IMR-90 (cell line): ENCODE results near the gene ZNF207. TPM values are rescaled to one million over a fixed set of nuclear protein-coding genes. Genes with fewer than 3 reads are reported as not detected.

Source experiments
- ATAC-seq: fragments of 200-7000 bp; cut with Tn5 transposase; 2 replicates; pipeline ENCODE4 v1.9.1; 2020; ENCODE audit warnings: low read depth, mild to moderate bottlenecking, moderate library complexity
- BruUV-seq: library from RNA; stranded (reverse); fragments of 400-500 nt; replicated peaks from 2 replicates; lab custom pipeline; 2021; lab: Mats Ljungman, UMichigan
- CTCF ChIA-PET: fragments of 300-600 bp; formaldehyde crosslinking; extraction: SDS; loops from one replicate; lab custom pipeline; 2021; ENCODE audit warnings: antibody characterized with exemption; lab: Yijun Ruan, JAX
- POLR2A ChIA-PET: fragments of 300-600 bp; sonication (Branson Sonifier 250); formaldehyde crosslinking; loops from one replicate; lab custom pipeline; 2022; ENCODE audit warnings: antibody characterized with exemption; ENCODE audit not compliant: unreplicated experiment; lab: Charles Lee
- DNase-seq: peaks from one replicate; pipeline ENCODE4 v3.0.0; 2013
- H2AFZ ChIP-seq: replicated peaks from 2 replicates; pipeline ENCODE3; 2013; ENCODE audit warnings: low read length, mild to moderate bottlenecking; ENCODE audit not compliant: poor library complexity
- H2AK5ac ChIP-seq: 2 replicates; pipeline ENCODE4 v1.6.1; 2013; ENCODE audit warnings: low read depth, low read length, inconsistent platforms
- H2AK9ac ChIP-seq: replicated peaks from 2 replicates; pipeline ENCODE3; 2013; ENCODE audit warnings: mild to moderate bottlenecking, low read depth, low read length, moderate library complexity; ENCODE audit not compliant: poor library complexity
- H2BK120ac ChIP-seq: 2 replicates; pipeline ENCODE4 v1.6.1; 2013; ENCODE audit warnings: low read depth, low read length, inconsistent platforms
- H2BK15ac ChIP-seq: 3 replicates; pipeline ENCODE4 v1.6.1; 2013; ENCODE audit warnings: low read depth, low read length, inconsistent platforms
- H2BK20ac ChIP-seq: 2 replicates; pipeline ENCODE4 v1.6.1; 2013; ENCODE audit warnings: low read depth, mild to moderate bottlenecking, inconsistent platforms, low read length, moderate library complexity
- H2BK5ac ChIP-seq: 2 replicates; pipeline ENCODE4 v1.6.1; 2013; ENCODE audit warnings: mild to moderate bottlenecking, low read depth, low read length, inconsistent platforms; ENCODE audit not compliant: poor library complexity, severe bottlenecking
- H3K14ac ChIP-seq: replicated peaks from 2 replicates; pipeline ENCODE4 v1.6.1; 2013; ENCODE audit warnings: low read depth, low read length, inconsistent platforms
- H3K18ac ChIP-seq: 2 replicates; pipeline ENCODE4 v1.6.1; 2013; ENCODE audit warnings: low read depth, low read length, control low read depth
- H3K23ac ChIP-seq: 2 replicates; pipeline ENCODE4 v1.6.1; 2013; ENCODE audit warnings: low read depth, low read length, inconsistent platforms
- H3K27ac ChIP-seq: 2 replicates; pipeline ENCODE4 v1.5.1; 2013; ENCODE audit warnings: mild to moderate bottlenecking, control low read depth, low read length; ENCODE audit not compliant: insufficient read depth
- H3K27me3 ChIP-seq: 2 replicates; pipeline ENCODE4 v1.6.1; 2013; ENCODE audit warnings: low read length; ENCODE audit not compliant: control insufficient read depth, insufficient read depth
- H3K36me3 ChIP-seq: 2 replicates; pipeline ENCODE4 v1.6.1; 2013; ENCODE audit warnings: low read length, mixed read lengths; ENCODE audit not compliant: control insufficient read depth, insufficient read depth
- H3K4ac ChIP-seq: 2 replicates; pipeline ENCODE4 v1.6.1; 2013; ENCODE audit warnings: low read depth, low read length, inconsistent platforms
- H3K4me1 ChIP-seq: 2 replicates; pipeline ENCODE4 v1.6.1; 2013; ENCODE audit warnings: low read length, mixed read lengths; ENCODE audit not compliant: control insufficient read depth, insufficient read depth
- H3K4me2 ChIP-seq: 2 replicates; pipeline ENCODE4 v1.6.1; 2013; ENCODE audit warnings: low read depth, mild to moderate bottlenecking, control low read depth, low read length, moderate library complexity
- H3K4me3 ChIP-seq: 2 replicates; pipeline ENCODE4 v1.5.1; 2013; ENCODE audit warnings: low read depth, mild to moderate bottlenecking, control low read depth, low read length, moderate library complexity; ENCODE audit not compliant: insufficient read depth
- H3K56ac ChIP-seq: 2 replicates; pipeline ENCODE4 v1.6.1; 2013; ENCODE audit warnings: low read length, inconsistent platforms; ENCODE audit not compliant: insufficient read depth; ENCODE audit errors: extremely low read depth
- H3K79me1 ChIP-seq, 2 experiments: 2 replicates each; pipeline ENCODE4 v1.6.1; 2013; ENCODE audit warnings: low read length in 2 of 2, inconsistent platforms in 1 of 2, low read depth in 1 of 2
- H3K9ac ChIP-seq: 2 replicates; pipeline ENCODE4 v1.6.1; 2013; ENCODE audit warnings: low read depth, low read length, control low read depth
- H3K9me1 ChIP-seq: 2 replicates; pipeline ENCODE4 v1.6.1; 2013; ENCODE audit warnings: low read length, inconsistent platforms; ENCODE audit not compliant: insufficient read depth
- H3K9me3 ChIP-seq: 2 replicates; pipeline ENCODE4 v1.6.1; 2013; ENCODE audit warnings: low read length; ENCODE audit not compliant: control insufficient read depth, insufficient read depth
- H4K20me1 ChIP-seq: 2 replicates; pipeline ENCODE4 v1.6.1; 2013; ENCODE audit warnings: low read length, inconsistent platforms; ENCODE audit not compliant: insufficient read depth
- H4K5ac ChIP-seq: 2 replicates; pipeline ENCODE4 v1.6.1; 2013; ENCODE audit warnings: mild to moderate bottlenecking, low read depth, low read length, control low read depth
- H4K8ac ChIP-seq, 2 experiments: 2 replicates each; pipeline ENCODE4 v1.6.1; 2013; ENCODE audit warnings: low read depth in 2 of 2, low read length in 2 of 2, control low read depth in 1 of 2, inconsistent platforms in 1 of 2
- H4K91ac ChIP-seq: 2 replicates; pipeline ENCODE4 v1.6.1; 2013; ENCODE audit warnings: low read depth, low read length, inconsistent platforms; ENCODE audit not compliant: insufficient read depth
- MAZ ChIP-seq: IDR thresholded peaks from 2 replicates; pipeline ENCODE4 v1.6.1; 2012; ENCODE audit warnings: low read depth, mild to moderate bottlenecking, low read length, improper control_type of control experiment, moderate library complexity, borderline replicate concordance
- POLR2A ChIP-seq: IDR thresholded peaks from 2 replicates; pipeline ENCODE4 v1.6.1; 2012; ENCODE audit warnings: mild to moderate bottlenecking, low read depth, low read length
- WGBS, 2 experiments: methylation state at CpG; one replicate each; pipeline versions ENCODE4 v1.1.5 to v1.1.7; 2013; ENCODE audit warnings: missing lambda C conversion rate in 2 of 2; ENCODE audit not compliant: insufficient read length in 1 of 2; ENCODE audit errors: extremely low coverage in 2 of 2; 5-methylcytosine and 5-hydroxymethylcytosine counted together
- dilution Hi-C: fragments of 300-500 bp; cut with HindIII; formaldehyde crosslinking; loops from one replicate; pipeline ENCODE4 v1.14.3; 2018; ENCODE audit warnings: low sequenced_read_pairs; ENCODE audit not compliant: unreplicated experiment
- in situ Hi-C: fragments of 300-500 bp; cut with MboI; formaldehyde crosslinking; loops from 3 replicates; pipeline ENCODE4 v1.14.3; 2019; ENCODE audit warnings: low sequenced_read_pairs, inconsistent platforms, mixed read lengths
- intact Hi-C: fragments of 100-400 bp; cut with micrococcal nuclease; formaldehyde crosslinking; loops from 2 replicates; pipeline ENCODE4 v1.10.0; 2022
- polyA plus RNA-seq, 3 experiments: library from polyadenylated mRNA; depleted of rRNA; stranded (reverse); fragments of >200 nt; gene quantifications; 2 replicates each; pipeline ENCODE4 v1.2.3, GENCODE V29; 2012; ENCODE audit warnings: low replicate concordance in 1 of 3
- total RNA-seq: library from RNA; depleted of rRNA; stranded (reverse); fragments of >200 nt; gene quantifications from 2 replicates; pipeline ENCODE4 v1.2.3, GENCODE V29; 2012
- TF ChIP-seq, protein P1 (sequence below): conservative IDR thresholded peaks from 2 replicates; pipeline ENCODE4 v1.5.1; 2012; ENCODE audit warnings: mild to moderate bottlenecking, low read depth, low read length, improper control_type of control experiment

The ZNF207 gene
- total and polyA plus RNA-seq, 2 of the 4 experiments (the other 2 are of a cell fraction), result 199 to 207 TPM

DNA sequence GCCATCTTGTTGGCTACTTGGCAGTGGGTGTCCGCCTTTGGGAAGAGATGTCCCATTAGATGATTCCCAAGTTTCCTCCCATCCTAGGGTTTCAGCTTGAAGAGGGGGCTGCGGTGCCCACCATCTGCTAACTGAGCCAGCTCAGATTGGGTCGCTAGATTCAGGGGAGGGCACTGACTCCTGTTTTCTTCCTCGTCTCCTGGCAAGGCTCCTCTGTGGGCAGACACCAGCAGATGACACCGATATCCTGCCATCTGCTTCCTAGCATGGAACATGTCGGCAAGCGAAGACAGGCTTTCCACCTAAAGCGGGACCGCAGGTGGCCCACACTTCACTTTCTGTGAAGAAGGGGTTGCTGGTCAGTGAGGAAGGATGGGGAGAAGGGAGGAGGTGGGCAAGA, 35.3 kb upstream of the ZNF207 start:
- CTCF ChIA-PET, result no interaction called here
- dilution Hi-C loops, result no loop called here

More for the DNA sequence above, 35.3 kb upstream of the ZNF207 start:
- Histone ChIP-seq H2AK5ac (no peak overlapping the region), H3K27ac (no peak overlapping the region), H3K9ac (no peak overlapping the region), H2BK5ac (no peak overlapping the region), H3K4ac (no peak overlapping the region), H4K91ac (no peak overlapping the region), H3K9me1 (no peaks in the 10 kb centered on the region), H3K4me1 (no peaks in the 10 kb centered on the region), H4K20me1 (no peaks in the 10 kb centered on the region), H3K36me3 (no peaks in the 10 kb centered on the region), H3K18ac (no peak overlapping the region), H2AK9ac (peak overlapping the region; percentile 50), H3K9me3 (no peaks in the 10 kb centered on the region), H4K8ac (no peak overlapping the region), H3K23ac (no peak overlapping the region), H3K4me3 (no peak overlapping the region), H3K14ac (no peak overlapping the region), H3K27me3 (peaks cover 36% of the 10 kb centered on the region), H4K5ac (no peak overlapping the region), H3K79me1 (no peaks in the 10 kb centered on the region), H2BK120ac (no peak overlapping the region), H2BK20ac (no peak overlapping the region), H2AFZ (peak overlapping the region; percentile 63), H3K56ac (no peak overlapping the region), H3K4me2 (no peak overlapping the region), H2BK15ac (no peak overlapping the region)
- DNase-seq, result no peak
- in situ Hi-C loops (no loop called here), intact Hi-C loops (loop anchor here (5.0 kb wide), 1 partner anchor 307 kb away; the partner anchor contains the start of gene LRRC37B)
- TF ChIP-seq, protein P1, sequence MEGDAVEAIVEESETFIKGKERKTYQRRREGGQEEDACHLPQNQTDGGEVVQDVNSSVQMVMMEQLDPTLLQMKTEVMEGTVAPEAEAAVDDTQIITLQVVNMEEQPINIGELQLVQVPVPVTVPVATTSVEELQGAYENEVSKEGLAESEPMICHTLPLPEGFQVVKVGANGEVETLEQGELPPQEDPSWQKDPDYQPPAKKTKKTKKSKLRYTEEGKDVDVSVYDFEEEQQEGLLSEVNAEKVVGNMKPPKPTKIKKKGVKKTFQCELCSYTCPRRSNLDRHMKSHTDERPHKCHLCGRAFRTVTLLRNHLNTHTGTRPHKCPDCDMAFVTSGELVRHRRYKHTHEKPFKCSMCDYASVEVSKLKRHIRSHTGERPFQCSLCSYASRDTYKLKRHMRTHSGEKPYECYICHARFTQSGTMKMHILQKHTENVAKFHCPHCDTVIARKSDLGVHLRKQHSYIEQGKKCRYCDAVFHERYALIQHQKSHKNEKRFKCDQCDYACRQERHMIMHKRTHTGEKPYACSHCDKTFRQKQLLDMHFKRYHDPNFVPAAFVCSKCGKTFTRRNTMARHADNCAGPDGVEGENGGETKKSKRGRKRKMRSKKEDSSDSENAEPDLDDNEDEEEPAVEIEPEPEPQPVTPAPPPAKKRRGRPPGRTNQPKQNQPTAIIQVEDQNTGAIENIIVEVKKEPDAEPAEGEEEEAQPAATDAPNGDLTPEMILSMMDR, result no peak
- no peak for TF ChIP-seq MAZ
- no peak for TF ChIP-seq POLR2A
- ATAC-seq, result no peak
- no TSS peak for BruUV-seq
- WGBS, 2 experiments, result 71% methylated on average over 4 of the region's 9 CpGs; no CpG with 5 or more reads in 1 of the 2 experiments
- POLR2A ChIA-PET, result no interaction called here
